Tibial nerve (tissue), 4 donors: ENCODE results near the gene AQP12A. TPM values are rescaled to one million over a fixed set of nuclear protein-coding genes. Genes with fewer than 3 reads are reported as not detected.
"Not testable (repeated sequence)": the region's sequence is repeated elsewhere in the genome, so short reads cannot be mapped to it uniquely, and the experiment has no call there.

ENCODE experiments used
- DNase-seq, 2 donors: peaks; one replicate each; pipeline ENCODE4 v3.0.0-alpha.2; 2019; ENCODE audit warnings: low spot score in 2 of 2
- H3K27ac ChIP-seq, 4 donors: fragments of 200-600 bp; sonication (generic) in 3 of 4; one replicate each; pipeline ENCODE4 v1.5.1; 2017 to 2019; ENCODE audit warnings: mild to moderate bottlenecking in 1 of 4
- H3K27me3 ChIP-seq, 2 donors: fragments of 200-600 bp; sonication (generic) in 1 of 2; one replicate each; pipeline versions ENCODE4 v1.5.1 to v1.6.0; 2017 to 2019
- H3K36me3 ChIP-seq, 3 donors: fragments of 200-600 bp; sonication (generic); one replicate each; pipeline ENCODE4 v1.5.1; 2018 to 2019
- H3K4me1 ChIP-seq, 4 donors: fragments of 200-600 bp; sonication (generic) in 3 of 4; one replicate each; pipeline ENCODE4 v1.5.1; 2017 to 2019
- H3K4me3 ChIP-seq, 4 donors: fragments of 200-600 bp; sonication (generic) in 3 of 4; one replicate each; pipeline ENCODE4 v1.5.1; 2017 to 2019; ENCODE audit warnings: mild to moderate bottlenecking in 1 of 4, moderate library complexity in 1 of 4
- H3K9me3 ChIP-seq, 4 donors: fragments of 200-600 bp; sonication (generic) in 3 of 4; one replicate each; pipeline ENCODE4 v1.5.1; 2017 to 2019
- EP300 ChIP-seq, 2 donors: sonication (generic); formaldehyde crosslinking; IDR thresholded peaks; one replicate each; pipeline ENCODE4 v1.6.1; 2017; ENCODE audit warnings: antibody characterized with exemption in 2 of 2, mild to moderate bottlenecking in 1 of 2
- POLR2A ChIP-seq, 2 donors: fragments of 450-650 bp; IDR thresholded peaks; one replicate each; pipeline ENCODE4 v1.6.1; 2017; ENCODE audit warnings: antibody characterized with exemption in 2 of 2, mild to moderate bottlenecking in 2 of 2, moderate library complexity in 2 of 2
- WGBS, 2 donors: methylation state at CpG; one replicate each; pipeline ENCODE4 v1.1.5; 2018; 5-methylcytosine and 5-hydroxymethylcytosine counted together
- total RNA-seq, 4 donors: library from RNA; depleted of rRNA; stranded (reverse); fragments of >200 nt; gene quantifications; one replicate each; pipeline ENCODE4 v1.1.0, GENCODE V29; 2016
- TF ChIP-seq, protein P1 (sequence below), 5 experiments: fragments of 200-600 bp in 3 of 5; fragments of 450-650 bp in 2 of 5; sonication (generic) in 3 of 5; IDR thresholded peaks; one replicate each; pipeline ENCODE4 v1.5.1; 2016 to 2019; ENCODE audit warnings: antibody characterized with exemption in 5 of 5, mild to moderate bottlenecking in 3 of 5, moderate library complexity in 2 of 5

AQP12A gene
- total RNA-seq, 4 donors from 2014 or later, result 1.2 TPM; not detected in 3

DNA sequence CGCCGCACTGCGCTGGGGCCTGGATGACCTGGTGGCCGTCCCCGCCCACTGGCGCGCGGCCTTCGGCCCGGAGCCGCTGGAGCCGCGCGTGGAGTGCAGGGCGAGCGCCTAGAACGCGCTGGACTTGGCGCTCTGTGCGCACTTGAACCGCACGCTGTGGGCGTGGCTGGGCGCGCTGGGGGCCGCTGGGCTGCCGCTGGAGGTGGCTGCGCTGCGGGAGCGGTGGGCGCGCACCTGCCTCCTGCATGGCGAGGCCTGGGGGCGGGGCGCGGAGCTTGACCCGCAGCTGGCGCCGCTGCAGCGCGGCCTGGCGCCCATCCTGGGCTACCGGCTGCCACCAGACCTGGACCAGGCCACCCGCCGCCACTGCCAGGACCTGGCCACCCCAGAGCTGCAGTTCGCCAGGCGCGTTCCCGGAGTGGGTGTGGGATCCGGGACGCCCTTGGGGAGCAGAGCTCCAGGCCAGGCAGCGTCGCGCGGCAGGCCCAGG lies 18.9 kb upstream of the AQP12A start:
- Histone ChIP-seq H3K4me3 (no peak overlapping the region), H3K27me3 (peaks cover 2 to 33% of the 10 kb centered on the region in 2 donors), H3K9me3 (no peaks in the 10 kb centered on the region), H3K27ac (no peak overlapping the region), H3K36me3 (no peaks in the 10 kb centered on the region), H3K4me1 (peaks cover 0 to 5% (median 0%) of the 10 kb centered on the region in 4 donors)
- TF ChIP-seq, protein P1, sequence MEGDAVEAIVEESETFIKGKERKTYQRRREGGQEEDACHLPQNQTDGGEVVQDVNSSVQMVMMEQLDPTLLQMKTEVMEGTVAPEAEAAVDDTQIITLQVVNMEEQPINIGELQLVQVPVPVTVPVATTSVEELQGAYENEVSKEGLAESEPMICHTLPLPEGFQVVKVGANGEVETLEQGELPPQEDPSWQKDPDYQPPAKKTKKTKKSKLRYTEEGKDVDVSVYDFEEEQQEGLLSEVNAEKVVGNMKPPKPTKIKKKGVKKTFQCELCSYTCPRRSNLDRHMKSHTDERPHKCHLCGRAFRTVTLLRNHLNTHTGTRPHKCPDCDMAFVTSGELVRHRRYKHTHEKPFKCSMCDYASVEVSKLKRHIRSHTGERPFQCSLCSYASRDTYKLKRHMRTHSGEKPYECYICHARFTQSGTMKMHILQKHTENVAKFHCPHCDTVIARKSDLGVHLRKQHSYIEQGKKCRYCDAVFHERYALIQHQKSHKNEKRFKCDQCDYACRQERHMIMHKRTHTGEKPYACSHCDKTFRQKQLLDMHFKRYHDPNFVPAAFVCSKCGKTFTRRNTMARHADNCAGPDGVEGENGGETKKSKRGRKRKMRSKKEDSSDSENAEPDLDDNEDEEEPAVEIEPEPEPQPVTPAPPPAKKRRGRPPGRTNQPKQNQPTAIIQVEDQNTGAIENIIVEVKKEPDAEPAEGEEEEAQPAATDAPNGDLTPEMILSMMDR (IDR thresholded peaks at IDR 0.05), result no peak
- TF ChIP-seq POLR2A (IDR thresholded peaks at IDR 0.05), result no peak
- no peak for TF ChIP-seq EP300 (IDR thresholded peaks at IDR 0.05)
- no peak for DNase-seq
- WGBS, 2 donors, result 6 to 18% methylated on average over 20 to 49 of the region's 55 CpGs

DNA sequence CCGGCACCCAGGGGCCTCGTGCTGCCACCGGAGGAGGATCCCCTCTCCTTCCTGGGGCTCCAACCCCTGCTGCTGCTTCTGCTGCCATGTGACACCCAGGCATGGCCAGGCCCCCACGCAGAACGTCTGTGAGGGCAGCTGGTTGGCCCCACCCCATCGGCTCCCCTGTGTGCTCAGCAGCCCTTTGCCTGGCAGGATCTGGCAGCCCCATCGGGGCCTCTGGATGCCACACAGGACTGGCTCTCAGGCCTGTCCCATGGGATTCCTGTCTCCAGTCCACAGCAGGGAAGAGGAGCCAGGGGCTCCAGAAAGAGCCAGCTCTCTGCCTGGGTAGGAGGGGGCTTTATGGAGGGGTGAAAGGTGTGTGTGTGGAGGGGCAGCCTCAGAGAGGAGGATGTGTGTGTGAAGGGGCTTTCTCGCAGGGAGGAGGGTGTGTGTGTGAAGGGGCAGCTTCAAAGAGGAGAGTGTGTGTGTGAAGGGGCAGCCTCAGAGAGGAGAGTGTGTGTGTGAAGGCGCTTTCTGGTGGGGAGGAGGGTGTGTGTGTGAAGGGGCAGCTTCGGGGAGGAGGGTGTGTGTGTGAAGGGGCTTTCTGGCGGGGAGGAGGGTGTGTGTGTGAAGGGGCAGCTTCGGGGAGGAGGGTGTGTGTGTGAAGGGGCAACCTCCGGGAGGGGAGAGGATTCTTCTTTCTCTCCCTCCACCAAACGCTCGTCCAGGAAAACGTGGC lies 17.0 kb upstream of the AQP12A start:
- WGBS, 2 donors, result 23 to 37% methylated on average over 8 to 10 of the region's 16 CpGs

DNA sequence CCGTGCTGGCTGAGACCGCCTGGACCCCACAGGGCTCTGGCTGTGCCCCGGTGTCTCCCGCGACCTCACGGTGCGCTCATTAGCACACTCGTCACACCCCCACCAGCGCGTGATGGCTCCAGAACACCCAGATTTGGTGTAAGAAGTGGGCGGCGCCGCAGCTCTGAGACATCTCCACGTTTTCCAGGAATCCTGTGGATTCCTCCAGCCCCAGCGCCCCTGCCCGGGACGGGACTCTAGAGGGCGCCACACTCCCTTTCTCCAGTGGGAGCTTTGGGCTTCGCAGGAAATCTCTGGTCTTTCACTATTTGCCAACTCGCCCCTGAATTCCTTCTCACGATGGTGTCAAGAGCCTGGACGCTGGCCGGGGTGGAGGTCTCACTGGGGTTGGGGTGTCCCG lies 16.3 kb upstream of the AQP12A start:
- not testable (repeated sequence) for H3K4me1 ChIP-seq, H3K27ac ChIP-seq, H3K4me3 ChIP-seq, DNase-seq, H3K9me3 ChIP-seq, H3K36me3 ChIP-seq
- H3K27me3 ChIP-seq, result peaks cover 2 to 32% of the 10 kb centered on the region in 2 donors
- WGBS, 2 donors, result no CpG with 5 or more reads among the region's 24 CpGs

More for the DNA sequence above, 17.0 kb upstream of the AQP12A start:
- H3K27me3 ChIP-seq, result peaks cover 2 to 33% of the 10 kb centered on the region in 2 donors
- H3K27ac ChIP-seq, H3K4me1 ChIP-seq, H3K4me3 ChIP-seq, H3K9me3 ChIP-seq, H3K36me3 ChIP-seq, DNase-seq: not testable (repeated sequence)

DNA sequence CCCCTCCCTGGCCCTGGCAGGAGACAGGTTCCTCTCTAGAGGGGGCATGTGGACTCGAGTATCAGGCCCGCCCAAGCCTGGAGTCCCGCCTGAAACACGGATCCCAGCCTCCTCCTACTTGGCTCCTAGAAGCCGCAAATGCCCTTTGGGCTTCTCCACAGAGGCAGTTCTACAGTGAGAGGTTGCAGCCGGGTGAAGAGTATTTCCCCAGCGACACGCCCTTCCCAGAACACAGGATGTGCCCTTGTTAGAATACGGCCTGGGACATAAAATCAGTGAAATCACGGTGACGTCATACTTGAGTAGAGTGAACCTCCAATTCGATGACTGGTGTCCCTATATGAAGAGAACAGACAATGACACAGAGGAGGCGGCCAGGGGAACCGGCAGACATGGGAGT lies 13.6 kb upstream of the AQP12A start:
- not testable (repeated sequence) for H3K9me3 ChIP-seq, H3K4me3 ChIP-seq, H3K27ac ChIP-seq, DNase-seq, H3K36me3 ChIP-seq, H3K4me1 ChIP-seq
- peaks cover 0 to 14% of the 10 kb centered on the region in 2 donors for H3K27me3 ChIP-seq
- WGBS, 2 donors, result 53% methylated on average over 5 of the region's 14 CpGs; no CpG with 5 or more reads in 1 of the 2 donors

DNA sequence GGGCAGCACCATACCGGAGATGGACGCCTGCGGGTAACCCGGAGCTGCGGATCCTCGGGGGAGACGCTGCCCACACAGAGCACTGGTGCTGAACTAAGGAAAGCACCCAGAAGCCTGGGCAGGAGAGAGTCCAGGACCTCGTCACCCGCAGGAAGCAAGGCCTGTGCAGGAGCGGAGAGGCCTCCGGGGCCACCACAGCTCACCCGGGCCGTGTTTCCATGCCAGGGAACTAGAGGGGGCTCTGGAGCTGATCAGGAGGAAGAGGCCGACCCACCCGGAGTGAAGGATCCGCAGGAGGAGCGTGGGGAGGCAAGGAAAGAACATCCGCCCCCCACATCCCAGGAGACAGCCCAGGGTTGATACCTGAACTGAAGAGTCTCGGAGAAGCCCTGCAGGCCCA lies 12.8 kb upstream of the AQP12A start:
- not testable (repeated sequence) for H3K4me1 ChIP-seq, H3K9me3 ChIP-seq, H3K27ac ChIP-seq, DNase-seq, H3K4me3 ChIP-seq, H3K36me3 ChIP-seq, H3K27me3 ChIP-seq
- no CpG with 5 or more reads among the region's 19 CpGs for WGBS, 2 donors

DNA sequence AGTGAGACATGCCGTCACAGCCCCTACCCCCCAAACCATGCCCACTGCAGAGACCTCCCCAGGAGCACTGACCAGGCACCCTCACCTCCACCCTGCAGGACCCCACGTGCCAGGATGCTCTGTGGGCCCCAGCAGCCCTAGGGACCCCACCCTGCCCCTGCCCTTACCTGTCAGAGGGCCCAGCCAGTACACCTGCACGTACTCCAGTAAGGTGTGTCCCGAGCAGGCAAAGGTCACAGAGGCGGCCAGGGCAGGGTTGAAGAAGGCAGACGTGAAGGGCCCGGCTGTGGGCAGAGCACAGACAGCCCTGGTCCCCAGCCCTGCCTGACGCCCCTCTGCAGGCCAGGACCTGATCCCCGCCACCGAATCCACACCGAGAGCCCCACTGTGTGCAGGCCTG lies 11.5 kb upstream of the AQP12A start:
- not testable (repeated sequence) for H3K27me3 ChIP-seq, DNase-seq, H3K4me1 ChIP-seq, H3K4me3 ChIP-seq, H3K36me3 ChIP-seq, H3K27ac ChIP-seq, H3K9me3 ChIP-seq
- 80% methylated on average over 1 of the region's 11 CpGs; no CpG with 5 or more reads in 1 of the 2 donors for WGBS, 2 donors

DNA sequence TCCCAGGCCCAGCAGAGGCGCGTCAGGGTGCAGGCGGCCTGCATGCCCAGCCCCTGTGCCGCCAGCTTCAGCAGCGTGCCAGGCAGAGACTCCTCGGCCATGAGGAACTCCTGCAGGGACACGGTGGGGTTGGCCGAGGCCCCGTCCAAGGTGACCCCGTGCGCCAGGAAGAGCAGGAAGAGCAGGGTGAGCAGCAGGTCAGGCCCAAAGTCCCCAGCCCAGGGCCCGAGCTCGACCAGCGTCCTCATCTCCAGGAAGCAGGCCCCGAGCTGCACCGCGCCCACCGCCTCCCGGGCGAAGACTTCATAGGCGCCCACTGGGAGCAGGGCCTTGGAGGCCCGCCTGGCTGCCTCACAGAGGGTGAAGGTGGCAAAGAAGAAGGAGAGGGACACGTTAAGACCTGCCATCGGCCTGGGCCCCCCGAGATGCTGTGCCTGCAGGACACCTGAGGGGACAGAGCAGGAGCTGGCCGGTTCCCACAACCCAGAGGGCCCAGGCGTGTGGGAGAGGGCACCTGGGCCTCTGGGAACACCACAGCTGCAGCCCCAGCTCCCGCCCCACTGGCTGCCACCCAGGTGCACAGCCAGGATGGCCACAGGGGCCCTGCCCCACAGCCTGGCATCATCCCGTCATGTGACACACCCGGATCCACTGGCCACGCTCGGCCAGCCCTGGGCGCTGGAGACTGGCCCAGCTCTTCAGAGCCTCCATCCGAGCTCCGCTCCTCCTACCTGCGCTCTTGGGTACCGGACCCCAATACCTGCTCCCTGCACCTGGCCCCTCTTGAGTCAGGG lies 9.0 kb upstream of the AQP12A start, which contains the start of gene AQP12B:
TSS of gene AQP12B (minus strand) at position 455 of the 794 bp plus-strand sequence. CDS start at position 407, 48 bp downstream.
- H3K27me3 ChIP-seq, DNase-seq, H3K4me1 ChIP-seq, H3K4me3 ChIP-seq, H3K9me3 ChIP-seq, H3K36me3 ChIP-seq, H3K27ac ChIP-seq: not testable (repeated sequence)
- 86 to 88% methylated on average over 14 to 16 of the region's 37 CpGs for WGBS, 2 donors

DNA sequence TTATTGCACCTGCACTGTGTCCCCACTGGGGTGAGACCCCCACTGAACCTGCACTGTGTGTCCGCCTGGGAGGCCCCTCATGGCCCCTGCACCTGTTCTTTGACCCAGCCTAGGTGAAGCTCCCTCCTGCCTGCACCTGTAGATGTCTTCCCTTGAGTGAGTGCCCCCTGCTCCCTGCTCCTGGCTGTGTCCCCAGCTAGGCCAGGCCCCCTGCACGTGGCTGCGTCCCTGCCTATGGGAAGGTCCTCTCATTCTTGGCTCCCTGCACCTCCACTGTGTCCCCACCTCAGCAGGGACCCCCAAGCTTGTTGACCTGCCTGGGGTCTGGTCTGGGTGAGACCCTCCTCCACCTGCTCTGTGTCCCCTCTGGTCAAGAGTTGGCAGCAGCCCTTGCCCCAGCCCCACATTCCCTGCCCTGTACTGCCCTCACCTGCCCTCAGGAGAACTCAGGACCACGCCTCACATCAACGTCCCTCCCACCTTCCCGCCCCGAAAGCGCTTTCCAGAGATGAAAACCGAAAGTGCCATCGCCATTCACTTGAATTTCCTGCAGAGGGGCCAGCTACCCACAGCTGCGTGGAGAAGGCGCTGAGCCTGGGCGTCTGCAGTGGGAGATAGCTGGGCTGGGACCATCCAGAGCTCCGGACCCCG lies 8.2 kb upstream of the AQP12A start:
- WGBS, 2 donors, result 59% methylated on average over 2 of the region's 15 CpGs; no CpG with 5 or more reads in 1 of the 2 donors
- H3K4me1 ChIP-seq, H3K4me3 ChIP-seq, H3K9me3 ChIP-seq, DNase-seq, H3K27ac ChIP-seq, H3K27me3 ChIP-seq, H3K36me3 ChIP-seq: not testable (repeated sequence)

DNA sequence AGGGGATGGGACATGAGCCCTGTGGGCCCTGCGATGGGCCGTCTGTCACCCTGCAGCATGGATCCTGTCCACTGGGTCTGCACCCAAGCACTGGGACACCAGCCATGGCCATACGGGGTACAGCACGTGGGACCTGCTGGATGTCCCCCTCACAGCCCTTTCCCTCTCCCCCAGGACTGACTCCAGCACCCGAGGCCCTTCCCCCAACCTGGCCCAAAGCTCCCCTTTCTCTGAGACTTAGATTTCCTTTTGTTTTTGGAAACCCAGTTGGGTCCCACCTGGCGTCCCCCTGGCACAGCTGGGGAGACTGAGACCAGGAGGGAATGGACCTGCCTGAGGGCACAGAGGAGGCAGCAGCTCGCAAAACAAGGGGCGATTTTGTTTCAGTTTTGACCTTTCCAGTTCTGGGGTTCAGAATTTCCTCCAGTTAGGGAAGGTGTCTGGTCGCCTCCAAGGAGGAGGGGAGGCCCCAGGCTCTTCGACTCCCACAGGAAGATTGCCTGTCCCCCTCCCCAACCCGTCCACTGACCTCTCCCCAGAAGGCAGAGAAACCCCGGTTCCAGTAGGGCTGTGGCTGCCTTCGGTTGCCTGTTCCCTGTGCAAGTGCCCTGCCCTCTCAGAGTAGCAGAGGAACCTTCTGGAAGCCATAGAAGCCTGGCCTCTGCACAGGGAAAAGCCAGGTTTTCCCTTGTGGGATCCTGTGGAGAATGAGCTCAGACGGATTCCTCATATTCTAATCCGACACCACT lies 7.5 kb upstream of the AQP12A start:
- not testable (repeated sequence) for H3K9me3 ChIP-seq, H3K4me1 ChIP-seq, H3K27ac ChIP-seq, H3K27me3 ChIP-seq, H3K4me3 ChIP-seq, H3K36me3 ChIP-seq, DNase-seq
- WGBS, 2 donors, result 58 to 61% methylated on average over 12 to 14 of the region's 15 CpGs
